ENCODE results near the gene MUC20.
"Not testable (repeated sequence)": the region's sequence is repeated elsewhere in the genome, so short reads cannot be mapped to it uniquely, and the experiment has no call there.

The MUC20 gene

GRCh38 chr3:195731356-195731905 lies 10.7 kb downstream of the MUC20 start:
- DNase-seq = no peak

DNA sequence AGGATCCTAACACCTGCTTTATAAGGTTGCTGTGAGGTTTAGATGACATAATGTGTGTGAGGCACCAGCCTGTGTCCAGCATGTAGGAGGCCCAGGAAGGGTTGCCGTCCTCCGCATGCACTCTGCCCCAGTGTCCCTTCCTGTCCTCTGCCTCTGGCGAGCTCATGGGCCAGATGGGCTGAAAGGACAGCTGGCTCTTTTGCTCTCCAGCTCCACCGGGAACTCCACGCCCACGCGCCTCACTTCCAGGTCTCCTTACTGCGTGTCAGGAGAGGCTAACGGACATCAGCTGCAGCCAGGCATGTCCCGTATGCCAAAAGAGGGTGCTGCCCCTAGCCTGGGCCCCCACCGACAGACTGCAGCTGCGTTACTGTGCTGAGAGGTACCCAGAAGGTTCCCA lies 12.2 kb downstream of the MUC20 start:
- no peak for DNase-seq

DNA sequence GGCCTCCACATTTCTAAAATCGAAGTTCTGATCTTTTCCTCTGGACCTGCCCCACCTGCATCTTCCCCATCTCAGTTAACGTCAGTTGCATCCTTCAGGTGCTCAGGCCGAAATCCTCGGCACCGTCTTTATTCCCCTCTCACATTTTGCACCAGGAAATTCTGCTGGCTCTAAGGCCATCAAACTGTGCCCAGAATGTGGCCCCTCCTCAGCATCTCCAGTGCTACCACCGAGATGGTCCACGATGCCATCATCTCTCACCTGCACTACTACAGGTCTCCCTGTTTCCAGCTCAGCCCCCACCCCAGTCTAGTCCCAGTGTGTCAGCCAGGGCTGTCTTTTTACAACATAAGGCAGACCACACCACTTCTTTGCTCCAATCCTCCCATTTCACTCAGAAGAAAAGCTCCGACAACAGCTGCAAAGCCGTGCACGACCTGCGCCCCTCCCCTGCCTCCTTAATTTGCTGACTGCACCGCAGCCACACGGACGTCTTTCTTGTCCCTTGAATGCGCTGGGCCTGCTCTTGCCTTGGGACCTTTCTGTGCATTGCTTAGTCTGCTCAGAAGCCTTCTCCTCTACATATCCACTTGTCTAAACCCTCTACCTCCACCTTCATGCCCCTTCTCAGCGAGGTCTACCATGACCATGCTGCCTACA lies 14.4 kb downstream of the MUC20 start:
- no peak for DNase-seq

- no peak for DNase-seq
These were observed 16.2 kb downstream of the MUC20 start for GRCh38 chr3:195736866-195737490.

GRCh38 chr3:195737782-195738181 lies 17.0 kb downstream of the MUC20 start:
- not testable (repeated sequence) for DNase-seq

GRCh38 chr3:195738274-195739044 lies 17.7 kb downstream of the MUC20 start:
- no peak for DNase-seq

DNA sequence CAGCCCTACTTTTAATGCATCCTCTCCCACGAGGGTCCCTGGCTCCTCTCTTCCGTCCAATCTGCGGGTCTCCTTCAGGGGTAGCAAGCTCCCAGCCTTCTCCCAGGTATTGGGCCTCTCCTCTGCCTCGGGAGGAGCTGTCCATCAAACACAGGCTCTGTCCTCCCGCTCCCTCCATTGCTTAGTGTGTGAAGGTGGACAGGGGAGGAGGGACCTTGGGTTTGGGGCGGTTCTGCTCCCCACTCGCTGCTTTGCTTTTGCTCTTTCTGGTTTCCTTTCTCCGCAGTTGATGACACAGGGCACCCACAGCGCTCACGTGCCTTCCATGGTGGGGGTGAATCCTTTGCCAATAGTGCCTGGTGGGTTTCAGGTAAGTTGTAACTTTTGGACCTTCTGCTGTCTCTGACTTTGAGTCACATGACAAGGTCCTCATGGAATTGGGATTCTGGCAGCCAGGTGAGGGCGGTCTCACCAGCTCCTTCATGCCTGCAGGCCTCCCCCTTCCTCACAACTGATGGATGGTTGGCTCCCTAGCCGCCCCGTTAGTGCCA lies 18.9 kb downstream of the MUC20 start:
- DNase-seq = no peak

GRCh38 chr3:195744437-195744836 lies 23.7 kb downstream of the MUC20 start:
- no peak for DNase-seq

- DNase-seq = no peak
These were observed 25.6 kb downstream of the MUC20 start for GRCh38 chr3:195746346-195746745.

GRCh38 chr3:195746751-195747150 lies 26.0 kb downstream of the MUC20 start:
- DNase-seq = no peak

GRCh38 chr3:195748661-195749060 lies 27.9 kb downstream of the MUC20 start:
- no peak for DNase-seq

DNA sequence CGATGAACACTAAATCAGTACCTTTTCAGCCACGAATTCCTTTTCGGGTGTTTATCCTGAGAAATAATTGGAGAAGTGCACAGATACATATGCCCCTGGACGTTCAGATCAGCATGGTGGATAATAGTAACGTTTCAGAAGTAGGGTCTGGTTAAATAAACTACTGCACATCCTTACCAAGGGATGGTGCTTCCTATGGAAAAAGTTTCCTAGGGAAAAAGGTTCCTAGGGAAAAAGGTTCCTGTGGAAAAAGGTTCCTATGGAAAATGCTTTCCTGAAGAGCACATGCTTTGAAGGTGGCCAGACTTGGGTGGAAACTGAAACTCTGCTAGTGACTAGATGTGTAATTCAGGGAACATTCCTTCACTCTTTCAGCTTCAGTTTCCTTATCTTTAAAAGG lies 28.3 kb downstream of the MUC20 start:
- not testable (repeated sequence) for DNase-seq

DNA sequence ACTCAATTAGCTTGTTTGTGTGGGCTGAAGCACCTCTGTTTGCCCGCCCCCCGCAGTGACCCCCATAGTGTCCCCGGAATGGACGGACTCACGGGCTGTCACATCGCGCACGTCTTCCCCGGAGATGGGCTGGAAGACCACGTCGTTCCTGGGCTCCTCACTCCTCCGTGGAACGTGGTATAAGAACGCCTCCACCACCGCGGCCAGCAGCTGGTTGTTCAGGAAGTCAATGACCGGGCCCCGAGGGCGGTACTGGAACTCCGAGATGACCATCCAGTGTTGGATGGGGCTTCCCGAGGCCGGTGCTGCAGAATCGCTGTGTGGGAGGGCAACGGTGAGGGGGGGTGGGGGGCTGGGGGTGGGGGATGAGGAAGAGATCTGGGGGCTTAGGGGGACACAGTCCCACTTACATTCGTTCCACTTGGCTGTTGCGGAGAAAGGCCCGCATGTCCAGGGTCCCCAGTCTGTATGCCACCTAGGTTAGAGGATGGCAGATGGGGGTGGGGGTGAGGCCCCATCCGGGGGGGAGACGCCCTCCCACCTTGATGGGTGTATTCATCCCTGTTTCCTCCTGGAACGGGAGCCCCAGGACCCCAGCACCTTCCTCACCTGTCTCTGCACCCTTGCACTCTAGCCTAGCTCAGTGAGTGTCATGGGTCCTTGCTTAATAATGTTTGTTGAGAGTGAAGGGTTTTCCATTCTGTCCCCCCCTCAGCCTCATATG lies 30.2 kb downstream of the MUC20 start:
- DNase-seq = no peak

GRCh38 chr3:195751560-195751959 lies 30.8 kb downstream of the MUC20 start:
- no peak for DNase-seq

DNA sequence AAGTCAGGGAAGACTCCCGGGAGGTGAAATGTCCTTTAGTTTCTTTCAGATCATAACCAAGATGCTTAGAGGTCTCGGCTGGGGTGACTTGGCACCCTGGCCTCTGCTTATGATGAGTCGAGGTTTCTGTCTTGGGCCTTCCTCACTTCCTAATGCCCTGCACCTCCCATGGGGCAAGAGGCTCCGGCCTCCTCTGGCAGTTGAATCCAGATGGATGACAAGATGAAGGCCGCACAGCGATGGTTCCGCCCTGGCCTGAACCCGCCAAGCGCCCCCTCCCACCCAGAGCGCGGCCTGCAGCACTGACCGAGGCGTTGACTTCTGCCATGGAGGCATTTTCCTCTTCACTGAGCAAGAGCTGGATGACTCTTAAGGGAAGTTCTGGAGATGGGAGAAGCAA lies 31.3 kb downstream of the MUC20 start:
- no peak for DNase-seq

DNA sequence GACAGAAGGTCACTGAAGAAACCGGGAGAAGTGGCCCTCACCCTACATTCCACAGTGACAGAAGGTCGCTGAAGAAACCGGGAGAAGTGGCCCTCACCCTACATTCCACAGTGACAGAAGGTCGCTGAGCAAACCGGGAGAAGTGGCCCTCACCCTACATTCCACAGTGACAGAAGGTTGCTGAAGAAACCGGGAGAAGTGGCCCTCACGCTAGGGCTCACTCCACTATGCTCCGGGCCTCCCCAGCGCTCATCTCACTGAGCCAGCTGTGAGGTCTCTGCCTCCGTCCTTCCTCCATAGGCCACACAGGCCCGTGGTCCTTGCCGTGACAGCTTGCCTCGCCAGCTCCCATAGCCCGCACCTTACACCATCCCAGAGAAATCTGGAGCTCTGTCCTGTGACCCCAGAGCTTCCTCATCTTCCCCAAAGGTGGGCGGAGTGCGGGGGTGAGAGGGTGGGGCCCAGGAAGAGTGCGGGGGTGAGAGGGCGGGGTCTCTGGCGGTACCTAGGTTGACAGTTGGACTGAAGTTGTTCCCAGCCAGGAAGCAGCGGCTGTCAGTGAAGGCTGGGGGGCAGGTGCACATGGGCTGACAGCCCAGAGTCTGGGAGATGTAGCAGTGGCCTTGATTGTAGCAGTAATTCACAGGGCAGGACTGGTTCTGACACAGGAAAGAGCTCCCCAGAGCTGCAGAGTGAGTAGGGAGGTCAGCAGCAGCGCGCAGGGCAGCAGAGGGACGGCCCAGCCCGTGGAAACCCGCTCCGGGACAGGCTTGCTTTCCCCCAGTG lies 32.0 kb downstream of the MUC20 start:
- DNase-seq = no peak

DNA sequence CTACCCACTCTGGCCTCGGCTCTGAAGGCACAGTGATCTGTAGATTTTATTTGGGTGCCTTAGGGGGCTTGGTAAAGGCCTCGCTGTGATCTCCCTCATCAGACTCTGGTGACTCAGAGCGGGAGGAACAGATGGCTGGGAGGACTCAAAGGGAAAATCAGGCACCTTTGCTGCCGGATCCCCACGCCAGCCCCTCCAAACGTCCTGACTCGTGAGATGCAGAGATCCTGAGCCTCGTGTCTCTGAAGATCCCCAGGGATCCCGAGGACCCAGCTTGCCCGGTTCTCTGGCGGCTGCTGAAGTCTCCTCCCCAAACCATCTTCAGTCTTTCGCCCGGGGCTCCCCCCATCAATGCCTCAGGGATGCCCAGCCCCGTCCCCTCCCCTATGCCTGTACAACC lies 32.8 kb downstream of the MUC20 start:
- no peak for DNase-seq

- DNase-seq = no peak
These were observed 33.4 kb downstream of the MUC20 start for GRCh38 chr3:195754141-195754540.

DNA sequence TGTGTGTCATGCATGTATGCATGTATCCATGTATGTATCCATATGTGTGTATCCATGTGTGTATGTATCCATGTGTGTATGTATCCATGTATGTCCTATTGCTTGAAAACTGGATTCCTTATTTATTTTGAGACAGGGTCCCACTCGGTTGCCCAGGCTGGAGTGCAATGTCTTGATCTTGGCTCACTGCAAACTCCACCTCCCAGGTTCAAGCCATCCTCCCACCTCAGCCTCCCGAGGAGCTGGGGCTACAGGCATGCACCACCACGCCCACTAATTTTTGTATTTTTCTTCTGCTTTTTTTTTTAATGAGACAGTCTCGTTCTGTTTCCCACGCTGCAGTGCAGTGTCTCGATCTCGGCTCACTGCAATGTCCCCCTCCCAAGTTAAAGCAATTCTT lies 34.1 kb downstream of the MUC20 start:
- DNase-seq = no peak

- no peak for DNase-seq
These were observed 34.6 kb downstream of the MUC20 start for GRCh38 chr3:195755391-195755790.

DNA sequence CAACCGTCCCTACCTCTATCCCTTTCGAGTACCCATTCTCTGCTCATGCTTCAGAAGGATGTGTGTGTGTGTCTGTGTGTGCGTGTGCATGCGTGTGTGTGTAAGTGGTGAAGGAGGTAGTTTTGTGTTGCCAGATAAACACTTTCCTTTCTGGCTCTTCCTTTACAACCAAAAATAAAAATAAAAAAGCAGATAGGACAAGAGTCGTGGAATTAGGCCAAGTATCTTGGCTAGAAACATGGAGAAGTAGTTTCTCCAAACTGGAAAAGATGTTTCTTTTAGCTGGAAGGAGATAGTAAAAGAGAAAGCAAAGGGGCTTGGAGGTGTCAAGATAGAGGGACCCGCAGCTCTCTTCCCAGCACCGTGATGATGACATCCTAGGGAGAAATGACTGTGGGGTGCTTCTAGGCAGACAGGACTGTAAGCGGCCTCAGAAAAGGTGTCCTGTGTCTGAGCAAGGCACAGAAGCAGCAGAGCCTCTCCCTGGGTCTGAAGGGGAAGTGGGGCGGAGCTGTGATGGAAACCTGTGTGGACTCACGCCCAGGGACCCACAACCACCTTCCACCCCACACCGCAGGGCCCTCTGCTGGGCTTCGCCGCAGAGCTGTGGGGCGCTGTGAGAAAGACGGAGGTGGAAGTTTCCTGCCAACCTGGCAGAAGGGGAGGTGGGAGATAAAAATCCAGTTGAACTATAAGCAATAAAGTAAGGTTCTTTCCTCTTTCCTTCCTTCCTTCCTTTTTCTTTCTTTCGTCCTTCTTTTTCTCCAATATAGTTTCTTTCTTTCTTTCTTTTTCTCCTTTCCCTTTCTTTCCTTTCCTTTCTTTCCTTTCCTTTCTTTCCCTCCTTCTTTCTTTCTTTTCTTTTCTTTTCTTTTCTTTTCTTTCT lies 35.3 kb downstream of the MUC20 start:
- DNase-seq = peak; percentile 34
